GM21367 (cell line): ENCODE results near the gene CDKN2B-AS1.

Experiments used
- ATAC-seq: cut with Tn5 transposase; IDR thresholded peaks from one replicate; pipeline ENCODE4 v1.9.1; 2021; ENCODE audit not compliant: unreplicated experiment

CDKN2B-AS1 gene

GRCh38 chr9:21982391-21982790 is 12.2 kb upstream of the CDKN2B-AS1 start:
- no peak for ATAC-seq

- ATAC-seq: no peak
These were observed 11.6 kb upstream of the CDKN2B-AS1 start for GRCh38 chr9:21982861-21983560.

GRCh38 chr9:21983561-21983935 is 11.0 kb upstream of the CDKN2B-AS1 start:
- no peak for ATAC-seq

- ATAC-seq: no peak
These were observed 10.5 kb upstream of the CDKN2B-AS1 start for GRCh38 chr9:21984101-21984500.

- no peak for ATAC-seq
These were observed 8.5 kb upstream of the CDKN2B-AS1 start for GRCh38 chr9:21985964-21986667.

- ATAC-seq: no peak
These were observed 6.3 kb upstream of the CDKN2B-AS1 start for GRCh38 chr9:21988056-21988990.

- ATAC-seq: no peak
These were observed 5.0 kb upstream of the CDKN2B-AS1 start for GRCh38 chr9:21989440-21990189.

GRCh38 chr9:21991072-21991959 is 3.3 kb upstream of the CDKN2B-AS1 start:
- ATAC-seq: no peak

- no peak for ATAC-seq
These were observed 1.6 kb upstream of the CDKN2B-AS1 start for GRCh38 chr9:21993007-21993406.

- ATAC-seq: peak; percentile 34
These were observed 567 bp upstream of the CDKN2B-AS1 start, which contains the start of gene CDKN2A for GRCh38 chr9:21993893-21994555. Gene CDKN2A (minus strand): TSS chr9:21994392.

- peak; percentile 86 for ATAC-seq
These were observed 545 bp downstream of the CDKN2B-AS1 start for GRCh38 chr9:21995006-21995665.

- no peak for ATAC-seq
These were observed 1.2 kb downstream of the CDKN2B-AS1 start for GRCh38 chr9:21995666-21996398.

GRCh38 chr9:21996438-21996837 is 1.8 kb downstream of the CDKN2B-AS1 start:
- no peak for ATAC-seq

GRCh38 chr9:21996858-21997257 is 2.3 kb downstream of the CDKN2B-AS1 start:
- ATAC-seq: no peak

- ATAC-seq: no peak
These were observed 2.9 kb downstream of the CDKN2B-AS1 start for GRCh38 chr9:21997480-21997879.

GRCh38 chr9:21998026-21998425 is 3.4 kb downstream of the CDKN2B-AS1 start:
- ATAC-seq: no peak

GRCh38 chr9:22002038-22002437 is 7.4 kb downstream of the CDKN2B-AS1 start:
- no peak for ATAC-seq
